ENCODE results near the gene MRGPRF.
"Not testable (repeated sequence)": the region's sequence is repeated elsewhere in the genome, so short reads cannot be mapped to it uniquely, and the experiment has no call there.

Gene MRGPRF

DNA sequence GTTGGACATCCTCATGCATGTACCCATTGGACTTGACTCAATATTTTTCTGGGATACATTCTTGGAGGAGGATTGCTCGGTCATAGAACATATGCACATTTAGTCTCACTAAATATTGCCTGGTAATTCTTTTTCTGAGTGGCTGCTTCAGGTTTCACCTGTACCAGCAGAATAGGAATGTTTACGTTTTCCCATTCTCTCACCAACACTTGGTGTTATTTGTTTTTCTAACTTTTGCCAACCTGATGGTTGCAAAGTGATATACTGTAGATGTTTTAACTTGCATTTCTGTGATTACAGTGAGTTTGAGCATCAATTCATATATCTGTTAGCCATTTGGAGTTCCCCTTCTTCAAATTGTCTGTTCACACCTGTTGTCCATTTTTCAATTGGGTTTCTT lies 30.9 kb downstream of the MRGPRF start:
- DNase-seq: no peak

GRCh38 chr11:68980776-68981065 lies 32.3 kb downstream of the MRGPRF start, which contains the start of gene MRGPRD:
Gene MRGPRD (minus strand): TSS chr11:68980986. CDS start chr11:68980986, 0 bp downstream.
- DNase-seq: no peak

GRCh38 chr11:68979931-68980775 lies 32.9 kb downstream of the MRGPRF start:
- DNase-seq: no peak

DNA sequence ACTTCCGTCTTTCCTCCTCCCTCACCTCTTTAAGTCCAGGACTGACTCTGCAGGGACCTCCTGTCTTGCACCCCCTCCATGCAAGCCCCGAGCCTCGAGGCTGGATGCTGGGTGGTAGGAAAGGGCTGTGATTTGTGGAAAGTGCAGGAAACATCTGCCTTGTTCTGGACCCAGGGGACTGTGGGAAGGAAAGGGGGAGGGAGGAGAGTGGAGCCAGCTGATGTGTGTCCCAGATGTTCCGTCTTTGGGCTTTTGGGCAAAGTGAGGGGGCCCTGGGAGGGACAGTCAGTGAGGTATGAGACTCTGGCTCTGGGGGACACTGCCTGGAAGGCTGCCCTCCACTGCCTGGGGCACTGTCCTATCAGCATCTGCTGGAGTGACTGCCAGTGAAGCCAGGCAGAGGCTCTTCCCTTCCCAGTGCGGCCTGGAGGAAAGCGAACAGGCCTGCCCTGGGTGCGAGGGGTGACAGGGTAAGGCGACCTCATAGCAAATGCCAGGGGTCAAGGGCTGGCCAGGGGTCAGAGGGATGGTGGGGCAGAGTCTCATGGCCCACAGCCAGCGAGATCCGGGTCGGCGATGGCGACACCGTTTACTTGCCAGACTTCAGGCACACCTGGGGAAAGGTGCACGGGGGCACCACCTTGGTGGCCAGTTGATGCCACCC lies 34.0 kb downstream of the MRGPRF start:
- no peak for DNase-seq

GRCh38 chr11:68978626-68978930 lies 34.5 kb downstream of the MRGPRF start:
- no peak for DNase-seq

GRCh38 chr11:68977781-68978625 lies 35.0 kb downstream of the MRGPRF start:
- DNase-seq: no peak

DNA sequence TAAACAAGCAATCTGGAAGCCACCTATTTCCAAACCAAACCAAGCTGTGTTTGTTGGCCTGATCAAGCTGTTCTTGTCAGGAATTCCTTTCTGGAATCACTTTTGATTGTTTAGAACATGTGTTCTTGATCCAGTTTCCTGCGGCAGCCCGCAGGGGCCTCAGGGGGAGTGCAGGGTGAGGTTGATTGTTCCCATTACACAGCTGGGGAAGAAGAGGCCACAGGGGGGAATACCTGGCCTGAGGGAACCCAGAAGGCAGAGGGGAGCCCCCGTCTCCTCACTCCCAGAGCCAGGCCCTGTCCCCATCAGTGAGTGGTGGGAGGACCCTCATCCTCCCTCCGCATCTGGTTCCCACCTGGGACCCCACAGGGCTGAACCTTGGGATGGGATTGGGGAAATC lies 36.5 kb downstream of the MRGPRF start:
- DNase-seq: no peak

GRCh38 chr11:68976095-68976494 lies 37.0 kb downstream of the MRGPRF start:
- DNase-seq: no peak

DNA sequence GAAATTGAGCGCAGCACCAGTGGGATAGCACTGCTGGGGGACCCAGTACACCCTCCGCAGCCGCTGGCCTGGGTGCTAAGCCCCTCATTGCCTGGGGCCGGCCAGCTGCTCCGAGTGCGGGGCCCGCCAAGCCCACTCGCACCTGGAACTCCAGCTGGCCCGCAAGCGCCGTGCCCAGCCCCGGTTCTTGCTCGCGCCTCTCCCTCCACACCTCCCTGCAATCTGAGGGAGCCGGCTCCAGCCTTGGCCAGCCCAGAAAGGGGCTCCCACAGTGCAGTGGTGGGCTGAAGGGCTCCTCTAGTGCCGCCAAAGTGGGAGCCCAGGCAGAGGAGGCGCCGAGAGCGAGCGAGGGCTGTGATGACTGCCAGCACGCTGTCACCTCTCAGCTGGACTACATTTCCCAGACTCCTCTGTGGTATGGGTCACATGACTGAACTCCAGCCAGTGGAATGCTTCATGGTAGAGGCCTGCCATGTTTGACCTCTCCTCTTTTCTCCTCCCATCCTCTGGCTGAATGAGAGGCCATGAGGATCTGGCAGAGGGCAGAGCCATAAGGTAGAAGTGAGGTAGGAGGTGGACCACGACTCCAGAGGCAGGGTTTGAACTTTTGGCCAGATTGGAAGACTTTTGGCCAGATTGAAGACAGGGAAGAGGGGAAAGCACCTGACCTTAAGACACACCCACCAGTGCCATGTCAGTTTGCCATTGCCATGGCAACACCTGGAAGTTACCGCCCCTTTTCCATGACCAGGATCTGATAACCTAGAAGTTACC lies 38.4 kb downstream of the MRGPRF start:
- DNase-seq: no peak

DNA sequence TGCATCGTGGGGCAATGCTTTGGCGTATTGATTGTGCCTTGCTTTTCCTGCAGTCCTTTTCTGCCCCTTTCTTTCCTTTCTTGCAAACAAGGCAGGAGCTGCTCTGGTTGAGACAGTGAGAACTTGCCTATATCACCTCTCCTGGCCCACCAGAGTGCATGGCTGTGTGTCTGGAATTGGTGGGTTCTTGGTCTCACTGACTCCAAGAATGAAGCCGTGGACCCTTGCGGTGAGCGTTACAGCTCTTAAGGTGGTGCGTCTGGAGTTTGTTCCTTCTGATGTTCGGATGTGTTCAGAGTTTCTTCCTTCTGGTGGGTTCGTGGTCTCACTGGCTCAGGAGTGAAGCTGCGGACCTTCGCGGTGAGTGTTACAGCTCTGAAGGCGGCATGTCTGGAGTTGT lies 39.3 kb downstream of the MRGPRF start:
- not testable (repeated sequence) for DNase-seq

DNA sequence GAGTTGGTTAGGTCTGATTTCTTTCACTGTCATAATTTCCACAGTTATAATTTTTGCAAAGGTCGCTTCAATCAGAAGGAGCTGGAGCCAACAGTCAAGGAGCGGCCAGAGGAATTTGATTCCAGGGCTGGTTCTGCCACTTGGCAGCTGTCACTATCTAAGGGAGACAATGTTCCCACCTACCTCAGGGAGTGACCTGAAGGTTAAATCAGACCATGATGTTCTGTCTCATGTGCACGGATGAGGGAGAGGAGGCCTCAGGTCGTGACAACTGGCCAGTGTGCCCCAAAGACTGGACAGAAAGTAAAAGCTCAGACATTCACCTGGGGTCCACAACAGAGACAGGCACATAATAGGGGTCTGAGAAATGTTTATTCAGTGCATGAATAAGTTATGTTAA lies 39.8 kb downstream of the MRGPRF start:
- DNase-seq: no peak

GRCh38 chr11:68970921-68971636 lies 42.0 kb downstream of the MRGPRF start:
- DNase-seq: no peak

GRCh38 chr11:68969386-68969785 lies 43.7 kb downstream of the MRGPRF start:
- DNase-seq: no peak

DNA sequence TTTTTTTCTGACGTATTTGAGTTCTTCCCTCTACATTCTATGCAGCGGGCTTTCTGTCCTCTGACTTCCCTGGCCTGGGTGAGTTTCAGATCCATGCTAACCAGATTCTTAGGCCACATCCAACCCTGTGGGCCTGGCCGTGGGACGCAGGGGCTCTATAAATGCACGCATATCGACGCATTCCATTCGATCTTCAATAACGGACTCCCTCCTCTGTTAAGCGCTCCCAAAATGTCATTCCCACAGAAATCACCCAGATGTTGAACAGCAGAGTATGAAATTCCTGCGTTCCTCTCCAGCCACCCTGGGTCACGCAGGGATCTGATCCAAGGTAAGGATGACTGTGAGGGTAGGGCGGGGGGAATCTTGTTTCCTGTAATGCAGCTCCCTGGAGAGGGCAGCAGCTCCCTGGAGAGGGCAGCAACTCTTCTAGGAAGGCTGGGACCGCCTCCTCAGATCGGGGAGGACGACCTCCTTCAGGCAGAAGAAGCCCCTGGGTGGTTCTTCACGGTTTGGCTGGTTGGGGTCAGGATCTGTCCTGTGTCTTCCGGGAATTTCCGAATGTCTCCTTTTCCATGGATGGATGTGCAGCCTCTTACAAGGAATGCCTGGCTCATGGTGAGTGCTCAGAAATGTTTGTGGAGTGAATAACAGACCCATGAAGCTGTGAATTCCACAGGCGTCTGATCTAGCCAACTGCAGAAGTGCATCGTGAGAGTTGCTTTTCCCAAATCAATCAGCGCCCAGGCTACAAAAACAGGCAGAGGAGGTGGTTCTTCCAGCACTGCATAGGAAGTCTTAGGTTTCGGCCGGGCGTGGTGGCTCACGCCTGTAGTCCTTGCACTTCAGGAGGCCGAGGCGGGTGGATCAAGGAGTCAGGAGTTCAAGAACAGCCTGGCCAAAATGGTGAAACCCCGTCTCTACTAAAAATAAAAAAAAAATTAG lies 44.5 kb downstream of the MRGPRF start:
- no peak for DNase-seq

DNA sequence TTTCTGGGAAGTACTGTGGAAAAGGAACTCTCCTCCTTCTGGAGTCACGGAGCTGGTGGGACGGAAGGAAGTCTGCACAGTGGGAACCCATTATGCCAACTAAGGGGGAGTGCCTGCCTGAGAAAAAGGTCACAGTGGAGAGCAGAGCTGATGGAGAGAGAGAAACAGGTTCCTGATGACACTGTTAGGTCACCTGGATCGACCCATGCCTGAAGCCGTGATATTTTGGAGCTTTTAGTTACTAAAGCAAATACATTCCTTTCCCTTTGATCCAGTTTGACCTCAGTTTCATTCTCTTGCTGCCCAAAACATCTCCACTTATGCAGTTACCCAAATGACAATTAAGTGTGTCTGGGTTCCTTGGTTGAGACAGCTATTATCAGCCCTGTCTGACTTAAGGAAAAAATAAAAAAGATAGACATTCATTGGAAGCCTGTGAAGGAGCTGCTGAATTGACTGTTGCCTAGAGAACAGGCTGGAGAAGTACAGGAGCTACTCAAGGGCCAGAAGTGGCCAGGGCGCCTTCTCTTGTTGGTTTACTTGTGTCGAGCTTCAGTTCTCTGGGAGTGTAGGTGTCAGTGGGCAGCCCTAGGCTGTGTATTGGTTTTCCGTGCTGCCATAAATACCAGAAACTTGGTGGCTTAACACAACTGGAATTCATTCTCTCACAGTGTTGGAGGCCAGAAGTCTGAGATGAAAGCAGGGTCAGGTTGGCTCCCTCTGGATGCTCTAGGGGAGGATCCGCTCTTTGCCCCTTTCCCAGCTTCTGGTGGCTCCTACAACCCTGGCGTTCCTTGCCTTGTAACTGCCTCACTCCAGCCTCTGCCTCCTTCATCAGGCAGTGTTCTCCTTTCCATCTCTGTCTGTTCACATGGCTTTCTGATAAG lies 45.9 kb downstream of the MRGPRF start:
- DNase-seq: no peak

DNA sequence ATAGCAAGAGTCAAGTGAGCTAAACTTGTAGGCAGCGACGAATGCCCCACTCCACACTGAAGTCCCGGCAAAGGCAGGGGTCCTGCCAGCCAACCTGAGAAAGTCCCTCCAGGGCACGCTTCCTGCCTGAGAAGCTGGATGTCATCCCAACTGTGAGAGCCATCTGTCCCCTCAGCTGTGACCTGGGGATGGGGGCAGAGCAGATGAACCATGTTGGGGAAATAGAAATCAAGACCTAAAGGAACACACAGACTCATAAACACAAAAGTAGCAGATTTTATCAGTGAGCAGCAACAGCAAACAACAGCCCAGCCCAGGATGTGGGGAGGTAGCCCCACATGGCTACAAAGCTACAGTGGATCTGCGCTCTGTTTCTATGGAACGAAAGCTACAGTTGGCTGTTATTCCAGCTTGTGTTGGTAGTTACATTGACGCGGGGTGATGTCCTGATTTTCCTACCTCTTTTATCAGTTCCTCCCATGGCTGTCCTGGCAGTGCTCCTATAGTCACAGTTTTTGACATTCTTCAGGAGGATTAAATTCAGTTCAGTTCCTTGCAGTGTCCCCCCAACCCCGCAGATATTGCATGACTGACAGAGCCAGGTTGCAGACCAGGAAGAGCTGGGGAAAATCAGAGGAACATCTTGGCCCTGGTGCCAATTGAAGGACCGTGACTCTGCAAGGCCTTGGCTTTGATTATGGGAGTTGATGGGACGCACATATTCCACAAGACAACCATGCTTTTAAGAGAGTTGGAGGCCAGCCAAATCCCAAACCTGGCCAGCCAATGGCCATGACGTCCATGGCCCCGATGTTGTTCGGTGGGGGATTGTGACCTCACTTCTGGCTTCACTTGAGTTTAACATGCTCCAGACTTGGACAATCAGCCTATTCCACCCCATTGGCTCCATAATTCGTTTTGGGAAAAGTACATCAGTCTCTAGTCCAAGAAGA lies 46.9 kb downstream of the MRGPRF start:
- DNase-seq: no peak

DNA sequence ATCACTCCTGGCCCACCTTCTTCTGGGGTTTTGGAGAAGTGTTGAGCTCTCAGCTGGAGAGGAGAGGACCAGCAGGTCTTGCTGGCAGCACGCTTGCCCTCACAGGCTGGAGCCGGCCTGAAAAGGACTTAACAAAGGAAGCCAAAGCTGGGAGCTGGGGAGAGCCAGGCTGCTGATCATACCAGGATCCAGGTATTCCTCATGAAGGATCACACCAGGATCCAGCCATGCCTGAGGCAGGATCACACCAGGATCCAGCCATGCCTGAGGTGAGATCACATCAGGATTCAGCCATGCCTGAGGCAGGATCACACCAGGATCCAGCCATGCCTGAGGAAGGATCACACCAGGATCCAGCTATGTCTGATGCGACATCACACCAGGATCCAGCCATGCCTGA lies 49.3 kb downstream of the MRGPRF start:
- no peak for DNase-seq

DNA sequence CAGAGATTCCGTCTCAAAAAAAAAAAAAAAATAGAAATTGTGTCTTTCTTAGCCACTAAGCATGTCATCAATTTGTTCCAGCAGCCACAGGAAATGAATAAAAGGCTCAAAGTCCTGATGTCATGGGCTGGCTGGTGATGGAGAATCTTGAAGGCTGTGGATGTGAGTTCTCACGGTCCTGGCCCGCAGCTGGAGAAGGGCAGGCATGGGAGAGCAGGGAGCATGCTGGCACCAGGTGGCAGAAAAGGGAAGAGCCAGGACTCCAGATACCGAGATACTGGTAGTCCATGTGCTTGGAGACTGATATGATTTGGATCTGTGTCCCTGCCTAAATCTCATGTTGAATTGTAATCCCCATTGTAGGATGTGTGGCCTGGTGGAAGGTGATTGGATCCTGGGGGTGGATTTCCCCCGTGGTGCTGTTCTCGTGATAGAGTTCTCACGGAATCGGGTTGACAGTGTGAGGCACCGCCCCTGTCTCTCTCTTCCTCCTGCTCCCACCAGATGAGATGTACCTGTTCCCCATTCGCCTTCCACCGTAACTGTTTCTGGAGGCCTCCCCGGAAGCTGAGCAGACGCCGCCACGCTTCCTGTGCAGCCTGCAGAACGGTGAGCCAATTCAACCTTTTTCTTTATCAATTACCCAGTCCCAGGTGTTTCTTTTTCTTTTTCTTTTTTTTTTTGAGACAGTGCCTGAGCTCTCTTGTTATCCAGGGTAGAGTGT lies 50.4 kb downstream of the MRGPRF start:
- no peak for DNase-seq

All from KG1 (cell line).